Measurements from ENCODE around the gene AXL.

AXL gene

GRCh38 chr19:41189425-41190065 is 29.5 kb upstream of the AXL start:
- H3K4me3 ChIP-seq (ENCODE audit: low read depth, low read length), result no peak overlapping the region
- no peak overlapping the region for H3K27ac ChIP-seq (ENCODE audit: low read depth, low read length)
- no peaks in the 10 kb centered on the region for H3K9me3 ChIP-seq (ENCODE audit: insufficient read depth, low read depth, low read length)
- H3K4ac ChIP-seq (ENCODE audit: low read depth, low read length), result no peak overlapping the region
- H3K79me2 ChIP-seq (ENCODE audit: control insufficient read depth, insufficient read depth, low read length, poor library complexity), result no peaks in the 10 kb centered on the region
- no peak overlapping the region for H3K14ac ChIP-seq (ENCODE audit: low read length)
- H2BK5ac ChIP-seq (ENCODE audit: low read depth, low read length, poor library complexity), result no peak overlapping the region
- no peak overlapping the region for H3K23ac ChIP-seq (ENCODE audit: low read length)
- peaks cover 15% of the 10 kb centered on the region in 2 experiments for H3K4me1 ChIP-seq (ENCODE audit: control insufficient read depth in 1 of 2, insufficient read depth in 2 of 2, low read length in 2 of 2)
- H3K4me2 ChIP-seq (ENCODE audit: low read length), result no peak overlapping the region
- DNase-seq, result no peak
- H2BK12ac ChIP-seq (ENCODE audit: low read length), result no peak overlapping the region
- no peak overlapping the region for H4K8ac ChIP-seq (ENCODE audit: low read depth, low read length)
- H3K36me3 ChIP-seq (ENCODE audit: control insufficient read depth in 1 of 2, insufficient read depth in 2 of 2, low read length in 2 of 2), result no peaks in the 10 kb centered on the region
- WGBS (ENCODE audit: extremely low coverage, insufficient coverage, insufficient read length), result no CpG with 5 or more reads among the region's 8 CpGs
- peaks cover 4% of the 10 kb centered on the region for H3K79me1 ChIP-seq (ENCODE audit: low read length)
- no peak overlapping the region for H4K91ac ChIP-seq (ENCODE audit: low read depth, low read length)
- H2BK120ac ChIP-seq (ENCODE audit: insufficient read depth, low read length, poor library complexity), result no peak overlapping the region
- no peak overlapping the region for H3K18ac ChIP-seq (ENCODE audit: low read length)
- no peak overlapping the region for H4K12ac ChIP-seq (ENCODE audit: low read depth, low read length)
- H2AK5ac ChIP-seq (ENCODE audit: low read length), result no peak overlapping the region
- no peak overlapping the region for H3K9ac ChIP-seq (ENCODE audit: low read length)
- no peaks in the 10 kb centered on the region for H3K27me3 ChIP-seq (ENCODE audit: insufficient read depth, low read length)
- no peak overlapping the region for H2AFZ ChIP-seq (ENCODE audit: insufficient read depth, low read length, poor library complexity)

- H4K8ac ChIP-seq (ENCODE audit: low read depth, low read length), result peak within 1 kb of the TSS; percentile 51
- peak within 1 kb of the TSS; percentile 32 for H2BK120ac ChIP-seq (ENCODE audit: insufficient read depth, low read length, poor library complexity)
- H2BK12ac ChIP-seq (ENCODE audit: low read length), result peak within 1 kb of the TSS; percentile 51
- H3K4me3 ChIP-seq (ENCODE audit: low read depth, low read length), result peak within 1 kb of the TSS; percentile 68
- no peak within 1 kb of the TSS for H3K27ac ChIP-seq (ENCODE audit: low read depth, low read length)
- H2AK5ac ChIP-seq (ENCODE audit: low read length), result no peak within 1 kb of the TSS
- H3K4ac ChIP-seq (ENCODE audit: low read depth, low read length), result no peak within 1 kb of the TSS
- peaks cover 20 to 21% of the 10 kb centered on the region in 2 experiments for H3K4me1 ChIP-seq (ENCODE audit: control insufficient read depth in 1 of 2, insufficient read depth in 2 of 2, low read length in 2 of 2)
- no peaks in the 10 kb centered on the region for H3K36me3 ChIP-seq (ENCODE audit: control insufficient read depth in 1 of 2, insufficient read depth in 2 of 2, low read length in 2 of 2)
- H3K4me2 ChIP-seq (ENCODE audit: low read length), result peak within 1 kb of the TSS; percentile 72
- peak within 1 kb of the TSS; percentile 84 for H2AFZ ChIP-seq (ENCODE audit: insufficient read depth, low read length, poor library complexity)
- H3K27me3 ChIP-seq (ENCODE audit: insufficient read depth, low read length), result no peaks in the 10 kb centered on the region
- H3K9ac ChIP-seq (ENCODE audit: low read length), result peak within 1 kb of the TSS; percentile 3
- H3K14ac ChIP-seq (ENCODE audit: low read length), result peak within 1 kb of the TSS; percentile 16
- peaks cover 4% of the 10 kb centered on the region for H3K79me1 ChIP-seq (ENCODE audit: low read length)
- peak within 1 kb of the TSS; percentile 67 for H4K12ac ChIP-seq (ENCODE audit: low read depth, low read length)
- H3K23ac ChIP-seq (ENCODE audit: low read length), result no peak within 1 kb of the TSS
- DNase-seq, result peak; percentile 17 to 35
- no CpG with 5 or more reads among the region's 58 CpGs for WGBS (ENCODE audit: extremely low coverage, insufficient coverage, insufficient read length)
- peak within 1 kb of the TSS; percentile 67 for H4K91ac ChIP-seq (ENCODE audit: low read depth, low read length)
- H3K9me3 ChIP-seq (ENCODE audit: insufficient read depth, low read depth, low read length), result no peaks in the 10 kb centered on the region
- H3K18ac ChIP-seq (ENCODE audit: low read length), result peak within 1 kb of the TSS; percentile 38
- H2BK5ac ChIP-seq (ENCODE audit: low read depth, low read length, poor library complexity), result peak within 1 kb of the TSS; percentile 9
- H3K79me2 ChIP-seq (ENCODE audit: control insufficient read depth, insufficient read depth, low read length, poor library complexity), result no peaks in the 10 kb centered on the region
Measured at GRCh38 chr19:41192574-41193429, 26.2 kb upstream of the AXL start, which contains the start of gene CYP2S1. TSS of gene CYP2S1 (plus strand) at chr19:41193219. CDS start at chr19:41193265, 46 bp downstream.

GRCh38 chr19:41193430-41194156 is 25.4 kb upstream of the AXL start:
- peak overlapping the region; percentile 72 for H3K4me2 ChIP-seq (ENCODE audit: low read length)
- H3K27ac ChIP-seq (ENCODE audit: low read depth, low read length), result no peak overlapping the region
- H4K8ac ChIP-seq (ENCODE audit: low read depth, low read length), result peak overlapping the region; percentile 42
- H3K4me1 ChIP-seq (ENCODE audit: control insufficient read depth in 1 of 2, insufficient read depth in 2 of 2, low read length in 2 of 2), result peaks cover 20 to 21% of the 10 kb centered on the region in 2 experiments
- no peaks in the 10 kb centered on the region for H3K36me3 ChIP-seq (ENCODE audit: control insufficient read depth in 1 of 2, insufficient read depth in 2 of 2, low read length in 2 of 2)
- no peak overlapping the region for H2BK12ac ChIP-seq (ENCODE audit: low read length)
- H3K79me1 ChIP-seq (ENCODE audit: low read length), result peaks cover 4% of the 10 kb centered on the region
- H4K12ac ChIP-seq (ENCODE audit: low read depth, low read length), result no peak overlapping the region
- H3K4me3 ChIP-seq (ENCODE audit: low read depth, low read length), result peak overlapping the region; percentile 68
- H2AK5ac ChIP-seq (ENCODE audit: low read length), result no peak overlapping the region
- peak overlapping the region; percentile 52 for H2AFZ ChIP-seq (ENCODE audit: insufficient read depth, low read length, poor library complexity)
- H3K4ac ChIP-seq (ENCODE audit: low read depth, low read length), result no peak overlapping the region
- peak overlapping the region; percentile 16 for H3K14ac ChIP-seq (ENCODE audit: low read length)
- H3K27me3 ChIP-seq (ENCODE audit: insufficient read depth, low read length), result no peaks in the 10 kb centered on the region
- peak overlapping the region; percentile 32 for H2BK120ac ChIP-seq (ENCODE audit: insufficient read depth, low read length, poor library complexity)
- no peak overlapping the region for H3K9ac ChIP-seq (ENCODE audit: low read length)
- no CpG with 5 or more reads among the region's 13 CpGs for WGBS (ENCODE audit: extremely low coverage, insufficient coverage, insufficient read length)
- H3K9me3 ChIP-seq (ENCODE audit: insufficient read depth, low read depth, low read length), result no peaks in the 10 kb centered on the region
- H3K23ac ChIP-seq (ENCODE audit: low read length), result no peak overlapping the region
- peak overlapping the region; percentile 26 for H3K18ac ChIP-seq (ENCODE audit: low read length)
- peak overlapping the region; percentile 67 for H4K91ac ChIP-seq (ENCODE audit: low read depth, low read length)
- no peak for DNase-seq
- no peak overlapping the region for H2BK5ac ChIP-seq (ENCODE audit: low read depth, low read length, poor library complexity)
- H3K79me2 ChIP-seq (ENCODE audit: control insufficient read depth, insufficient read depth, low read length, poor library complexity), result no peaks in the 10 kb centered on the region

- H2BK12ac ChIP-seq (ENCODE audit: low read length), result peak overlapping the region; percentile 27
- peak overlapping the region; percentile 85 for H2AK5ac ChIP-seq (ENCODE audit: low read length)
- no peaks in the 10 kb centered on the region for H3K27me3 ChIP-seq (ENCODE audit: insufficient read depth, low read length)
- H3K9me3 ChIP-seq (ENCODE audit: insufficient read depth, low read depth, low read length), result no peaks in the 10 kb centered on the region
- no peak overlapping the region for H4K91ac ChIP-seq (ENCODE audit: low read depth, low read length)
- H3K4ac ChIP-seq (ENCODE audit: low read depth, low read length), result no peak overlapping the region
- H2BK120ac ChIP-seq (ENCODE audit: insufficient read depth, low read length, poor library complexity), result peak overlapping the region; percentile 21
- H3K23ac ChIP-seq (ENCODE audit: low read length), result no peak overlapping the region
- no peak overlapping the region for H3K9ac ChIP-seq (ENCODE audit: low read length)
- H3K18ac ChIP-seq (ENCODE audit: low read length), result no peak overlapping the region
- no CpG with 5 or more reads among the region's 6 CpGs for WGBS (ENCODE audit: extremely low coverage, insufficient coverage, insufficient read length)
- no peak overlapping the region for H3K27ac ChIP-seq (ENCODE audit: low read depth, low read length)
- no peak for DNase-seq
- no peak overlapping the region for H2AFZ ChIP-seq (ENCODE audit: insufficient read depth, low read length, poor library complexity)
- no peak overlapping the region for H3K14ac ChIP-seq (ENCODE audit: low read length)
- peaks cover 20 to 21% of the 10 kb centered on the region in 2 experiments for H3K4me1 ChIP-seq (ENCODE audit: control insufficient read depth in 1 of 2, insufficient read depth in 2 of 2, low read length in 2 of 2)
- H3K79me1 ChIP-seq (ENCODE audit: low read length), result peaks cover 4% of the 10 kb centered on the region
- no peak overlapping the region for H3K4me3 ChIP-seq (ENCODE audit: low read depth, low read length)
- peak overlapping the region; percentile 72 for H3K4me2 ChIP-seq (ENCODE audit: low read length)
- no peaks in the 10 kb centered on the region for H3K79me2 ChIP-seq (ENCODE audit: control insufficient read depth, insufficient read depth, low read length, poor library complexity)
- no peaks in the 10 kb centered on the region for H3K36me3 ChIP-seq (ENCODE audit: control insufficient read depth in 1 of 2, insufficient read depth in 2 of 2, low read length in 2 of 2)
- H2BK5ac ChIP-seq (ENCODE audit: low read depth, low read length, poor library complexity), result no peak overlapping the region
- no peak overlapping the region for H4K8ac ChIP-seq (ENCODE audit: low read depth, low read length)
- H4K12ac ChIP-seq (ENCODE audit: low read depth, low read length), result no peak overlapping the region
Measured at GRCh38 chr19:41194157-41194552, 24.9 kb upstream of the AXL start.

Measured in trophoblast cell (in vitro differentiated cells and primary cell).